Psoas muscle (tissue), 8 donors: Measurements from ENCODE around the gene WDR6. TPM values are rescaled to one million over a fixed set of nuclear protein-coding genes. Genes with fewer than 3 reads are reported as not detected.

Experiments used
- ATAC-seq, 4 donors: fragments of 200-7000 bp; cut with Tn5 transposase; one replicate each; pipeline ENCODE4 v1.9.1; 2020; ENCODE audit warnings: moderate library complexity in 3 of 4, mild to moderate bottlenecking in 2 of 4
- DNase-seq, 2 donors: peaks; one replicate each; pipeline ENCODE4 v3.0.0-alpha.2; 2020
- H3K27ac ChIP-seq: fragments of 200-600 bp; one replicate; pipeline ENCODE4 v1.8.0; 2022
- H3K27me3 ChIP-seq, 3 donors: fragments of 200-600 bp in 1 of 3; one replicate each; pipeline versions ENCODE4 v1.6.1 to v1.8.0; 2013 to 2022; ENCODE audit warnings: low read length in 2 of 3, mild to moderate bottlenecking in 2 of 3, moderate library complexity in 1 of 3; ENCODE audit not compliant: insufficient read depth in 3 of 3
- H3K36me3 ChIP-seq, 2 donors: fragments of 200-600 bp in 1 of 2; one replicate each; pipeline versions ENCODE4 v1.6.1 to v1.8.0; 2013 to 2022; ENCODE audit warnings: low read depth in 1 of 2, mild to moderate bottlenecking in 1 of 2, moderate library complexity in 1 of 2; ENCODE audit not compliant: insufficient read depth in 1 of 2
- H3K4me1 ChIP-seq: fragments of 200-600 bp; one replicate; pipeline ENCODE4 v1.8.0; 2022
- H3K4me3 ChIP-seq: fragments of 200-600 bp; one replicate; pipeline ENCODE4 v1.8.0; 2022; ENCODE audit warnings: mild to moderate bottlenecking
- H3K9me3 ChIP-seq: fragments of 200-600 bp; one replicate; pipeline ENCODE4 v1.8.0; 2022
- CTCF ChIP-seq: fragments of 200-600 bp; IDR thresholded peaks from one replicate; pipeline ENCODE4 v1.8.0; 2022; ENCODE audit warnings: antibody characterized with exemption
- WGBS, 3 donors: extraction: QIAGEN DNeasy Blood & Tissue Kit; methylation state at CpG; one replicate each; pipeline versions ENCODE4 v1.1.6 to v1.1.7; 2013; 5-methylcytosine and 5-hydroxymethylcytosine counted together
- intact Hi-C, 2 donors: fragments of 100-400 bp; cut with DNase I; formaldehyde crosslinking; loops; one replicate each; pipeline versions ENCODE4 v1.11.0 to v1.14.2; 2022
- polyA plus RNA-seq, 3 donors: library from polyadenylated mRNA; stranded (reverse); fragments of 200-250 nt; gene quantifications; one replicate each; pipeline ENCODE4 v1.2.3, GENCODE V29; 2013
- total RNA-seq, 4 donors: library from RNA; stranded (reverse); fragmentation: NEBNext Ultra II Directional in 2 of 4; extraction: Animal tissue kit (Norgen Biotek cat#: 25700) in 2 of 4; gene quantifications; one replicate each; pipeline versions ENCODE4 v1.2.1 to v1.2.4, GENCODE V29; 2021 to 2023
- donor health status: healthy with polysubstance abuse.
- donor health status: DM: no; HTN: no; CAD: no; lungs with moderate emphysema.
- donor health status: Bipolar disorder and iron deficiency.
- donor health status: healthy.
- donor health status: DM: yes; HTN: yes; CAD: no.
- donor health status: DM: no; HTN: no; CAD: no.
- donor health status: DM: no; HTN: no; CAD: no.
- donor health status: DM: yes; HTN: yes; CAD: no.

The WDR6 gene
- total and polyA plus RNA-seq, 7 donors: 30.5 to 65.7 (median 55.1) TPM

GRCh38 chr3:49022688-49023171 is 15.5 kb downstream of the WDR6 start:
- Histone ChIP-seq H3K4me3 (peak overlapping the region; percentile 86), H3K27me3 (no peaks in the 10 kb centered on the region), H3K36me3 (peaks cover 5 to 50% of the 10 kb centered on the region in 2 donors), H3K27ac (peak overlapping the region; percentile 98), H3K9me3 (no peaks in the 10 kb centered on the region), H3K4me1 (peaks cover 51% of the 10 kb centered on the region)
- WGBS, 3 donors: 17 to 21% (median 17%) methylated on average over 12 of the region's 12 CpGs
- peak in 1 of 2 donors; percentile 53 for DNase-seq
- TF ChIP-seq CTCF: no peak
- no peak for ATAC-seq
- intact Hi-C loops: no loop called here

GRCh38 chr3:49023775-49024174 is 16.6 kb downstream of the WDR6 start:
- H3K4me3 ChIP-seq: no peak overlapping the region
- TF ChIP-seq CTCF: no peak
- H3K36me3 ChIP-seq: peaks cover 5 to 53% of the 10 kb centered on the region in 2 donors
- 77 to 91% (median 84%) methylated on average over 4 of the region's 4 CpGs for WGBS, 3 donors
- H3K4me1 ChIP-seq: peaks cover 62% of the 10 kb centered on the region
- no peak overlapping the region for H3K27ac ChIP-seq
- no peaks in the 10 kb centered on the region for H3K9me3 ChIP-seq
- DNase-seq (no peak), ATAC-seq (no peak)
- no peaks in the 10 kb centered on the region for H3K27me3 ChIP-seq
- intact Hi-C loops: no loop called here

GRCh38 chr3:49024449-49024848 is 17.3 kb downstream of the WDR6 start:
- 48 to 67% (median 50%) methylated on average over 5 of the region's 5 CpGs for WGBS, 3 donors
- no peak for DNase-seq
- intact Hi-C loops: no loop called here

GRCh38 chr3:49025005-49025792 is 18.0 kb downstream of the WDR6 start:
- no peak for ATAC-seq
- no peak for TF ChIP-seq CTCF
- H3K9me3 ChIP-seq: no peaks in the 10 kb centered on the region
- peaks cover 52% of the 10 kb centered on the region for H3K4me1 ChIP-seq
- no peak overlapping the region for H3K4me3 ChIP-seq
- no peaks in the 10 kb centered on the region for H3K27me3 ChIP-seq
- H3K36me3 ChIP-seq: peaks cover 5 to 58% of the 10 kb centered on the region in 2 donors
- no peak overlapping the region for H3K27ac ChIP-seq
- intact Hi-C loops: no loop called here
- DNase-seq: peak in 1 of 2 donors; percentile 50
- WGBS, 3 donors: 45 to 51% (median 46%) methylated on average over 13 of the region's 13 CpGs

More at GRCh38 chr3:49024449-49024848, 17.3 kb downstream of the WDR6 start:
- H3K4me1 ChIP-seq: peaks cover 58% of the 10 kb centered on the region
- no peaks in the 10 kb centered on the region for H3K27me3 ChIP-seq
- no peaks in the 10 kb centered on the region for H3K9me3 ChIP-seq
- no peak overlapping the region for H3K27ac ChIP-seq
- no peak overlapping the region for H3K4me3 ChIP-seq
- peaks cover 5 to 53% of the 10 kb centered on the region in 2 donors for H3K36me3 ChIP-seq
- TF ChIP-seq CTCF: no peak
- no peak for ATAC-seq
